GM23248 (cell line): ENCODE results near the gene CPT1C. TPM values are rescaled to one million over a fixed set of nuclear protein-coding genes. Genes with fewer than 3 reads are reported as not detected.
A peak's percentile ranks its signal among the peaks of the same experiment; 100 is the strongest.

Experiments
- DNase-seq: peaks from one replicate; pipeline ENCODE4 v3.0.0-alpha.2; 2015
- H2AFZ ChIP-seq: fragments of 200-600 bp; sonication (generic); 2 replicates; pipeline ENCODE4 v1.6.1; 2016; ENCODE audit warnings: antibody characterized with exemption
- H3F3A ChIP-seq: fragments of 200-600 bp; sonication (generic); 2 replicates; pipeline ENCODE4 v1.6.1; 2016; ENCODE audit warnings: mild to moderate bottlenecking, antibody characterized with exemption, mixed run types; ENCODE audit not compliant: insufficient read depth
- H3K27ac ChIP-seq: fragments of 200-600 bp; sonication (generic); 2 replicates; pipeline ENCODE4 v1.5.1; 2016; ENCODE audit warnings: mild to moderate bottlenecking
- H3K27me3 ChIP-seq: fragments of 200-600 bp; sonication (generic); replicated peaks from 2 replicates; pipeline ENCODE4 v1.6.1; 2016; ENCODE audit warnings: mild to moderate bottlenecking; ENCODE audit not compliant: insufficient read depth
- H3K36me3 ChIP-seq: fragments of 200-600 bp; sonication (generic); 2 replicates; pipeline ENCODE4 v1.6.1; 2016; ENCODE audit warnings: low read depth, mild to moderate bottlenecking
- H3K4me1 ChIP-seq: fragments of 200-600 bp; sonication (generic); 2 replicates; pipeline ENCODE4 v1.6.1; 2016; ENCODE audit warnings: mild to moderate bottlenecking; ENCODE audit not compliant: insufficient read depth
- H3K4me2 ChIP-seq: fragments of 200-600 bp; sonication (generic); one replicate; pipeline ENCODE4 v1.6.1; 2016; ENCODE audit warnings: mild to moderate bottlenecking; ENCODE audit not compliant: unreplicated experiment
- H3K4me3 ChIP-seq: fragments of 200-600 bp; sonication (generic); 2 replicates; pipeline ENCODE4 v1.5.1; 2016; ENCODE audit warnings: mild to moderate bottlenecking
- H3K79me2 ChIP-seq: fragments of 200-600 bp; sonication (generic); 2 replicates; pipeline ENCODE4 v1.6.1; 2016; ENCODE audit warnings: mild to moderate bottlenecking; ENCODE audit not compliant: insufficient read depth
- H3K9ac ChIP-seq: fragments of 200-600 bp; sonication (generic); 2 replicates; pipeline ENCODE4 v1.6.1; 2016; ENCODE audit warnings: mild to moderate bottlenecking
- H3K9me2 ChIP-seq: fragments of 200-600 bp; sonication (generic); 2 replicates; pipeline ENCODE4 v1.6.1; 2016; ENCODE audit warnings: mixed run types, mild to moderate bottlenecking, moderate library complexity; ENCODE audit not compliant: insufficient read depth
- H3K9me3 ChIP-seq: fragments of 200-600 bp; sonication (generic); one replicate; pipeline ENCODE4 v1.6.1; 2017; ENCODE audit warnings: low read depth
- H4K20me1 ChIP-seq: fragments of 200-600 bp; sonication (generic); 2 replicates; pipeline ENCODE4 v1.6.0; 2016; ENCODE audit not compliant: insufficient read depth
- EZH2 ChIP-seq: fragments of 200-600 bp; sonication (generic); IDR thresholded peaks from 2 replicates; pipeline ENCODE4 v1.6.1; 2018; ENCODE audit warnings: antibody characterized with exemption, mild to moderate bottlenecking; ENCODE audit not compliant: insufficient read depth, poor library complexity, severe bottlenecking
- EZH2phosphoT487 ChIP-seq: fragments of 200-600 bp; sonication (generic); IDR thresholded peaks from 2 replicates; pipeline ENCODE4 v1.6.1; 2018; ENCODE audit warnings: antibody characterized with exemption, moderate library complexity, mild to moderate bottlenecking, low read depth; ENCODE audit not compliant: insufficient read depth
- WGBS, 2 experiments: methylation state at CpG; one replicate each; pipeline ENCODE4 v1.1.6; 2015 to 2017; ENCODE audit warnings: low lambda C conversion rate in 2 of 2, low coverage in 1 of 2; ENCODE audit errors: missing lambda C conversion rate in 2 of 2; 5-methylcytosine and 5-hydroxymethylcytosine counted together
- in situ Hi-C: fragments of 300-500 bp; cut with MboI; formaldehyde crosslinking; loops from 2 replicates; pipeline ENCODE4 v1.15.0; 2020
- polyA plus RNA-seq: library from polyadenylated mRNA; unstranded; fragments of >200 nt; fragmentation: Nextera tagmentation; extraction: Ambion mirVana; gene quantifications from 2 replicates; pipeline ENCODE4 v1.2.1, GENCODE V29; 2016
- total RNA-seq: library from RNA; depleted of rRNA; stranded (reverse); fragments of >200 nt; shearing (Covaris generic); gene quantifications from 2 replicates; pipeline ENCODE4 v1.2.3, GENCODE V29; 2014

CPT1C gene
- total and polyA plus RNA-seq, 2 experiments from 2014 or later = 11.7 to 14.3 TPM

- TF ChIP-seq EZH2phosphoT487 = no peak
- no peak for TF ChIP-seq EZH2
- H3K79me2 ChIP-seq = no peaks in the 10 kb centered on the region
- DNase-seq = no peak
- H2AFZ ChIP-seq = no peak overlapping the region
- no peaks in the 10 kb centered on the region for H4K20me1 ChIP-seq
- H3K9ac ChIP-seq = no peak overlapping the region
- no peaks in the 10 kb centered on the region for H3K9me3 ChIP-seq
- no peaks in the 10 kb centered on the region for H3K27me3 ChIP-seq
- no peaks in the 10 kb centered on the region for H3F3A ChIP-seq
- no peaks in the 10 kb centered on the region for H3K4me1 ChIP-seq
- H3K4me2 ChIP-seq = no peak overlapping the region
- no peaks in the 10 kb centered on the region for H3K9me2 ChIP-seq
- WGBS, 2 experiments = 79 to 84% methylated on average over 16 of the region's 16 CpGs
- H3K27ac ChIP-seq = no peak overlapping the region
- H3K36me3 ChIP-seq = no peaks in the 10 kb centered on the region
- in situ Hi-C loops = no loop called here
- H3K4me3 ChIP-seq = no peak overlapping the region
Observed at GRCh38 chr19:49705919-49706318, 15.0 kb downstream of the CPT1C start.

- Histone ChIP-seq H3F3A (no peaks in the 10 kb centered on the region), H3K4me2 (no peak overlapping the region), H3K4me3 (no peak overlapping the region), H3K4me1 (no peaks in the 10 kb centered on the region), H3K9me2 (no peaks in the 10 kb centered on the region), H4K20me1 (no peaks in the 10 kb centered on the region), H3K27me3 (no peaks in the 10 kb centered on the region), H3K36me3 (no peaks in the 10 kb centered on the region), H2AFZ (no peak overlapping the region), H3K9ac (no peak overlapping the region), H3K9me3 (no peaks in the 10 kb centered on the region), H3K27ac (no peak overlapping the region), H3K79me2 (no peaks in the 10 kb centered on the region)
- TF ChIP-seq EZH2phosphoT487 (no peak), EZH2 (no peak)
- in situ Hi-C loops = no loop called here
- peak; percentile 82 for DNase-seq
- 73 to 78% methylated on average over 20 of the region's 20 CpGs for WGBS, 2 experiments
Observed at GRCh38 chr19:49710372-49710951, 19.5 kb downstream of the CPT1C start.

- Histone ChIP-seq H3K4me2 (peak overlapping the region; percentile 37), H3K9me2 (no peaks in the 10 kb centered on the region), H3K27ac (no peak overlapping the region), H3K27me3 (no peaks in the 10 kb centered on the region), H3K9me3 (no peaks in the 10 kb centered on the region), H3K4me1 (no peaks in the 10 kb centered on the region), H3K79me2 (no peaks in the 10 kb centered on the region), H3F3A (no peaks in the 10 kb centered on the region), H2AFZ (peak overlapping the region; percentile 57; the same call in 1 of the 2 replicates), H3K9ac (no peak overlapping the region; the same call in 1 of the 2 replicates), H3K4me3 (peak overlapping the region; percentile 44), H4K20me1 (no peaks in the 10 kb centered on the region), H3K36me3 (no peaks in the 10 kb centered on the region)
- peak; percentile 90 for DNase-seq
- in situ Hi-C loops = no loop called here
- 24 to 32% methylated on average over 11 to 20 of the region's 20 CpGs for WGBS, 2 experiments
- TF ChIP-seq EZH2 = no peak
- no peak for TF ChIP-seq EZH2phosphoT487
Observed at GRCh38 chr19:49712397-49712859, 21.5 kb downstream of the CPT1C start.

- H2AFZ ChIP-seq = no peak overlapping the region
- no peaks in the 10 kb centered on the region for H3K9me2 ChIP-seq
- H3K4me2 ChIP-seq = no peak overlapping the region
- H3K36me3 ChIP-seq = no peaks in the 10 kb centered on the region
- H3K27me3 ChIP-seq = no peaks in the 10 kb centered on the region
- no peaks in the 10 kb centered on the region for H3K9me3 ChIP-seq
- no peaks in the 10 kb centered on the region for H4K20me1 ChIP-seq
- no peak overlapping the region for H3K4me3 ChIP-seq
- WGBS, 2 experiments = 93 to 97% methylated on average over 6 to 8 of the region's 8 CpGs
- no peak overlapping the region for H3K27ac ChIP-seq
- no peaks in the 10 kb centered on the region for H3K4me1 ChIP-seq
- H3K79me2 ChIP-seq = no peaks in the 10 kb centered on the region
- H3K9ac ChIP-seq = no peak overlapping the region
- DNase-seq = no peak
- TF ChIP-seq EZH2 = no peak
- TF ChIP-seq EZH2phosphoT487 = no peak
- no peaks in the 10 kb centered on the region for H3F3A ChIP-seq
- in situ Hi-C loops = no loop called here
Observed at GRCh38 chr19:49713236-49713845, 22.4 kb downstream of the CPT1C start.
